Stromal cell of bone marrow (primary cell): ENCODE results near the gene ARHGAP11A.

Experiments used
- DNase-seq: peaks from one replicate; pipeline ENCODE4 v3.0.0-alpha.2; 2012; ENCODE audit warnings: low read depth

Gene ARHGAP11A

GRCh38 chr15:32657198-32657883, 42.0 kb downstream of the ARHGAP11A start:
- DNase-seq, result no peak

GRCh38 chr15:32657941-32658340, 42.6 kb downstream of the ARHGAP11A start:
- DNase-seq, result no peak

- peak; percentile 92 for DNase-seq
Measured at GRCh38 chr15:32659340-32660155, 44.2 kb downstream of the ARHGAP11A start.

- no peak for DNase-seq
Measured at GRCh38 chr15:32663671-32664070, 48.4 kb downstream of the ARHGAP11A start.

- no peak for DNase-seq
Measured at GRCh38 chr15:32664796-32665195, 49.5 kb downstream of the ARHGAP11A start.

GRCh38 chr15:32667321-32667720, 52.0 kb downstream of the ARHGAP11A start:
- no peak for DNase-seq

- no peak for DNase-seq
Measured at GRCh38 chr15:32668942-32669341, 53.6 kb downstream of the ARHGAP11A start.

GRCh38 chr15:32669896-32670611, 54.8 kb downstream of the ARHGAP11A start:
- no peak for DNase-seq

- no peak for DNase-seq
Measured at GRCh38 chr15:32670623-32671022, 55.3 kb downstream of the ARHGAP11A start.

GRCh38 chr15:32671339-32672325, 56.3 kb downstream of the ARHGAP11A start:
- no peak for DNase-seq

- DNase-seq, result no peak
Measured at GRCh38 chr15:32674681-32675080, 59.4 kb downstream of the ARHGAP11A start.

GRCh38 chr15:32675466-32675865, 60.2 kb downstream of the ARHGAP11A start:
- no peak for DNase-seq

- DNase-seq, result no peak
Measured at GRCh38 chr15:32676169-32676568, 60.9 kb downstream of the ARHGAP11A start.

- DNase-seq, result no peak
Measured at GRCh38 chr15:32677238-32677750, 62.0 kb downstream of the ARHGAP11A start.

GRCh38 chr15:32679298-32679690, 64.0 kb downstream of the ARHGAP11A start:
- DNase-seq, result no peak

- peak; percentile 93 for DNase-seq
Measured at GRCh38 chr15:32682569-32682968, 67.3 kb downstream of the ARHGAP11A start.

GRCh38 chr15:32682977-32683630, 67.8 kb downstream of the ARHGAP11A start:
- DNase-seq, result no peak

- DNase-seq, result peak; percentile 89
Measured at GRCh38 chr15:32683906-32684584, 68.7 kb downstream of the ARHGAP11A start.

GRCh38 chr15:32685576-32685975, 70.3 kb downstream of the ARHGAP11A start:
- DNase-seq, result no peak

- no peak for DNase-seq
Measured at GRCh38 chr15:32687556-32687955, 72.3 kb downstream of the ARHGAP11A start.
